ENCODE data around the gene FASTKD2.
A peak's percentile ranks its signal among the peaks of the same experiment; 100 is the strongest.

FASTKD2 gene

DNA sequence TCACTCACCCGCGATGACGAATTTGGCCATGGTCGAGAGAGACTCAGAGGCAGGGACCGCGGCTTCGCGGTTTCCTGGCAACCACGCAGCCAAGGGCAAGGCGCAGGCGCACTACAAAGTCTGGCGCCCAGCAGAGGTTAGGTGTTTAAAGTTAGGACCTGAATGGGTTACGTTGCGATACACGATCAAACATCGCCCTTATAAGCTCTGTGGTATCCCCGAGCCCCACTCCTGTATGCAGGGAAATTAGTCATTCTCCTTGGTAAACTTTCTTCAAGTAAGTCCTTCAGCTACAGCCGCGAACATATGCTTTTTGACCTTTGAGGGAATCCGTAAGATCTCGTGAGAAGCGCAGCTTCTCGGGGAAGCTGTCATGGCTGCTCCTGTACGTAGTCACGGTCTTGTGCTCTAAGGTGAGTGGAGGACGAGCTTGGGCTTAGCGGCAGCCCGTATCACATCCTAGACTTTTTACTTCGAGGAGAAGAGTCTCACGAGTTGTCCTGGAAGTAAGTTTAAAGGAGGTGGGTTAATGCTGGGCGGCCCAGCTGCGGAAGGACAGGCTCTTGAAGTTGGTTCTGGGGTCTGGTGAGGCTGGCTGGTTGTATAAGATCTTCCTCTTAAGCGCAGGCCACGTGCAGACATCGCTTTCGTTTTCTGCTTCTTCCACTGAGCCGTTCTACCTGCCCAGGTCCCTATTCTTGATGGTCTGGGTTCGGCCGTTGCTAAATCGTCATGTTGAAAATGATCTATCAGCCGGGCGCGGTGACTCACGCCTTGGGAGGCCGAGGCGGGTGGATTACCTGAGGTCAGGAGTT is at the start of gene FASTKD2, which contains the start of gene MDH1B:
Gene FASTKD2 (plus strand): TSS at position 365 of the 815 bp plus-strand sequence. CDS start 1,088 bp downstream, outside the sequence.
Gene MDH1B (minus strand): TSS at position 87 of the 815 bp plus-strand sequence. CDS start 57 bp downstream, at position 30.
- DNase-seq (ENCODE audit: low read depth) = peak; percentile 69

DNA sequence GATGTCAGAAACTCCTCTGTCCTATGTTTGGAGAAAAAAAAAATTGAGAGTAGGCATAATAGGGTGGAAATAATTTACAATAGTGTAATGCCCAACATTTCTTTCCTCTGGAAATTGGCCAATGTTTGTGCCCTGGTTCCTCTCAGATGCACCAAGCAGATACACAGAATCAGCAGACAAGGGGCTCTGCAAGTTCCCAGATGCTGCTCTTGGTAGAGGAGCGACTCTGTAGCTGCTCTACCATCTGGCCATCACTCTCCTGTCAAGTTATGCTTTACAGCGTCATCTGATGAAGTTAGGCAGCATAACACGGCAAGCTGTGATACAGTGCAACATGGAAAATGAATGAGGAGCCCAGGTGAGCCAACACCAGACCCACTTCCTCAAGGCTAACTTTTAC is 48.8 kb upstream of the FASTKD2 start:
- no peak for DNase-seq (ENCODE audit: low read depth)

DNA sequence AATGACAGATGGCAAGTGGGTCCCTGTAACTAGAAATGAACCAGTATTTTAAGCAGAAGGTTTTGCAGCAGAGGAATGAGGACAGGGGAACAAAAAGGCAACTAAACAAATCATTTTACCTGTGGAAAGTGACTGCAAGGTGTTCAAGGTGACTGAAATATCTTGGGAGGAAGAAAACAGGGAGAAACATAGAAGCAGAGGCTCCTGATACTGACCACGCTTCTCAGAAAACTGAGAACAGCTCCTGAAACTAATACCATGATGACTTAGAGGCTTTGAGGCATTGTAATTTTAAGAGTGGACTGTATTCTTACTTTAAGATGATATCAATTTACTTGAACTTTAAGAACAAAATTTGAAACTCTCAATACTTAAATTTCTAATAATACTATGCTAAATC is 47.1 kb upstream of the FASTKD2 start, which contains the start of gene DYTN:
Gene DYTN (minus strand): TSS at position 101 of the 400 bp plus-strand sequence. CDS start 117 bp downstream, outside the sequence.
- no peak for DNase-seq (ENCODE audit: low read depth)

DNA sequence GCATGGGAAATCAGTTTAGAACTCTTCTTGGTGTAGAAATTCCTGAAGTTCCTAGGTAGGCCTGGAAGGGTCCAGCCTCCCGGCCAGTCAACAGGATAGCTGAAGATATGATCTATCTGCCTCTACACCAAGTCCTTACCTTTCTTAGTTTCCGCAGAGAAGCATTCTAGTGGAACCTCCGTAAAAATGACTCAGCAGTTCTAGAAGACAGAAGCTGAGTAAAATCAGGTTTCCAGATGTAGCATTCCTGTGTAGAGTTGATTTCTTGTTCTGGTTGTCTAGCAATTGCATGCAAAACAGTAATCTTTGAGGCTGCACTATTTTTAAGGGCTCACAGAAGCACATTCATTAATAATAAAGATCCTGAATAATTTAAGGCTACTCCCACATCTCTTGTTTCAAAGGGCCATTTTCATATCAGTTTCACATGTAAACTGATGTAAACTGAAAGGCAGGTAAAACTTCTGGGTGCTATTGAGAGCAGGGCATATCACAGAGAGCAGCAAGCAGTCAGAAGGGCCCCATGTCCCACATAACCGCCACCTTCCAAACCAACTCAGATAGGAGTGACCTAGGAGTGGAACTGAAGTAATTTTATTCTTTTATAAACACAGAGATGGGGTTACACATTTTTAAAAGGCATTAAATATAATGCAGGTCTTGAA is 44.0 kb upstream of the FASTKD2 start:
- DNase-seq (ENCODE audit: low read depth) = no peak

DNA sequence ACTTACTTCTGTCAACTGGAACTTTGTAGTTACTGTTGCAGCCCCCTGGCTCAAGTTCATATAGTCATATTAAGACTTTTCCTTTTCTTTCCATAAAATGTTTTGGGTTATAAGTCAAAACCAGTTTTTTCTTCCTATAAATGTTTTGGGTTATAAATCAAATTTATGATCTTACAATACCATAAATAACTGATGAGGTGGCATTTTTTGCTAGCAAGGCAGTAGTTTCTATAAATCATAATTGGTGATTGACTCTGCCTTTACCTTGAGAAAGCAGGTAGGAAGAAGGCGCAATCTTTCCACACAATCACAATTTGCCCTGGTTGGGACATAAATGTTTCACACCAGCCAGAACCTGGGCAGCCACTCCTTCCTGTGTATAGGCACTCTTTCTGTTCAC is 42.1 kb upstream of the FASTKD2 start:
- no peak for DNase-seq (ENCODE audit: low read depth)

DNA sequence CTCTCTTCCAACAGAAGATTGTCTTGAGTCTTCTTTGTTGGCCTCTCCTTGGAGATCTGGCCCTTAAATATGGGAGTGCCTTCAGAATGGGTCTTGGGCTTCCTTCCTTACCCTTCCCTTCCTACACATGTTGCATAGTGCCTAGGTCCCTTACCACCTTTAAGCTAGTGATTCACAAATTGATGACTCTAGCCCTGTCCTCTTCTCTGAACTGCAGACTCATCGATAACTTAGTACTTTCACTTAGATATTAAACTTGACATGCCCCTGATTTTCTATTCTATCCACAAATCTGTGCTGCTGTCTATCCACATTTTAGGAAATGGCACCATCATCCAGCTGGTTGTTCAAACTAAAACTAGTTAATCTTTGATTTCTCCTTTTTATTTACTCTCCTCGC is 38.1 kb upstream of the FASTKD2 start:
- no peak for DNase-seq (ENCODE audit: low read depth)

DNA sequence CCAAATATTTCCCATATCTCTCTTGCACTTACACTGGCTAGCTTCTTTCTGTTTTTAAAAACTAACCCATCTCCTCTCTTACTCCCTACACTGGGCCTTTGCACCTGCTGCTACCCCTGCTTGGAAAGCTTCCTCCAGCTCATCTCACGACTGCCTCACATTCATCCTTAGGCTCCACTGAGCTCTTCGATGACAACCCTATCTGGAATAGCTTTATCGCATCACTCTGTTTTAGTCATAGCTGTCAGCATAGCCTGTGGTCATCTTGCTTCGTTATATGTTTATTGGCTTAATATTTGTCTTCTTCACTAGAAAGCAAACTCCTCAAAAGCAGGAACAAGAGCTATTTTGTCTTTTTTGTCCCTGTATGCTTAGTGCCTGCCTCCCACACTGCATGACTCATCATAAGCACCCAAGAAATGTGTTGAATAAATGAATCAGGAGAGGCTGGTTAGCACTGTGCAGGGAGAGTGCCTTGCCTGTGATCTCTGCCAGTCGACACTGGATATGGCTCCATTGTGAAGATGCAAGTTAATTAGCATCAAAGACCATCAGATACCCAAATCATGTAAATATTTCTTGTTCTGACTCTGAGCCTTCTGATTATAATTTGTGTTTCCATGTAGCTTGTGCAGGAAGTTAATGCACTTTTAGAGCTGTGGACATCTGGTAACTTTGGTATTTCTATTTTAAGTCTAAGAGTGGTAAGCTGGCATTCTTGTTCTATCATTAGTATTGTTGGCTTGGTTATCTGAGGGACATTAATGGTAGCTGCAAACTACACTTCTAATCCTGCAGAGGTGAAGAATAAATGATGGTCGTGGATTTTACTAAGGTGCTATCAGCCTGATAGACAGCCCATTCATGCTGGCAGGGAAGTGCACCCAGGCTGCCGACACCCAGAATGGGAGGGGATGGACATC is 36.9 kb upstream of the FASTKD2 start:
- DNase-seq (ENCODE audit: low read depth) = no peak

DNA sequence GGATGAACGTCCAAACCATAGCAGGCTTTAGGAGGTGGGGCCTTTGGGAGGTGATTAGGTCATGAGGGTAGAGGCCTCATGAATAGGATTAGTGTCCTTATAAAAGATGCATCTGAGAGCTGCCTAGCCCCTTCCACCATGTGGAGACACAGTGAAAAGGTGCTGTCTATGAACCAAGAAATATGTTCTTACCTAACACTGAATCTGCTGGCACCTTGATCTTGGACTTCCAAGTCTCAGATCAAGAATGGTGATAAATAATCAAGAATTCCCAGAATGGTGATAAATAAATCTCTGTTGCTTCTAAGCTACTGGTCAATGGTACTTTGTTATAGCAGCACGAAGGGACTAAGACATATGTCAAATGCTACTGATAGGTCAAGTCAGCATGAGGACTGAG is 32.1 kb upstream of the FASTKD2 start:
- DNase-seq (ENCODE audit: low read depth) = no peak

DNA sequence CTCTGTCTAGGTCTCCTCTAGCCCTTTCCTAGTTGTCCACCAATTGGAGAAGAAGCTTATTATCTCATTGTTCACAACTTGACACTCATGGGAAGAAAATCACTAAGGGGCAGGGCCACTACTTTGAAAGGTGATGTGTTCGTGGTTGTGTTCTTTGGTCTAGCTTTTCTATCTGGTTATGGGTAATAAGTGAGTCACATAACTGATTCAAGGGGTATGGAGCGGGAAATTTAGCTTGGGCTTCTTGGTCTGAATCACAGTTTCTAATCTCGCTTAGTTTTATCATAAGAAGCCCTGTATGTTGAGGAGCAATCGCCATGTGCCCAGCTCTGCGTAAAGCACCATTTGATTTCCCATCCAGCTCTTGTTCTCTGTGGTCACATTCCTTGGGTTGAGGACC is 28.5 kb upstream of the FASTKD2 start:
- DNase-seq (ENCODE audit: low read depth) = no peak

DNA sequence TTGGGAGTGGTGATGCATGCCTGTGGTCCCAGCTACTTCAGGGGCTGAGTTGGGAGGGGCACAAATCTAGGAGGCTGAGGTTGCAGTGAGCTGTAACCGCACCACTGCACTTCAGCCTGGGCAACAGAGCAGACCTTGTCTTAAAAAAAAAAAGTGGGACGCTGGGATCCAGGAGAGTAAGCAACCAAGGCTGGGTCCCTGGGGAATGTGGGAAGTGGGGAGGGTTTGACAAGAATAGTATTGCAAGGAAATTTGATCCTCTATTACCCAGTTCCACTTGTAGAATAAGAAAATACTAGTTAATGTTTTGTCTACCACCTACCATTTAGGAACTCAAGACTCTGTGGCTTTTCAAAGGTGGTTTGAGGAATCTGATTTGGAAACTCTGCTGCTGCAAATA is 26.1 kb upstream of the FASTKD2 start:
- DNase-seq (ENCODE audit: low read depth) = no peak

DNA sequence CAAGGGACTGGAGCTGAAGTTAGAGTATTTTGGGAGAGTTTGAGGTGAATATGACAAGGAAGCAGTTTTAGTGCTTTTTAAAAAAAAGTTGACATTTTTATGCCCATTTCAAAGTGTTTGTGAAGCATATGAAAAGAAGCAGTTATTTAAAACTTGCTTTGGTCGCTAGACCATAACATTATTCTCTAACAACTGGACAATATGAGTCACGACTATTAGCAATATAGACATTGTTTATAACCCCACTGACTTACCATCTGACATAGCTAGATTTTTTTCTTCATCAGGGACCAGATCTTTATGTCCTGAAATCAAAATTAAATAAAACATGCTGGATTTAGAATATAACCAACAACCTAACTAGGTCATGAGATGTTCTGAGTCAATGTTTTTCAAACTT is 24.6 kb upstream of the FASTKD2 start:
- no peak for DNase-seq (ENCODE audit: low read depth)

DNA sequence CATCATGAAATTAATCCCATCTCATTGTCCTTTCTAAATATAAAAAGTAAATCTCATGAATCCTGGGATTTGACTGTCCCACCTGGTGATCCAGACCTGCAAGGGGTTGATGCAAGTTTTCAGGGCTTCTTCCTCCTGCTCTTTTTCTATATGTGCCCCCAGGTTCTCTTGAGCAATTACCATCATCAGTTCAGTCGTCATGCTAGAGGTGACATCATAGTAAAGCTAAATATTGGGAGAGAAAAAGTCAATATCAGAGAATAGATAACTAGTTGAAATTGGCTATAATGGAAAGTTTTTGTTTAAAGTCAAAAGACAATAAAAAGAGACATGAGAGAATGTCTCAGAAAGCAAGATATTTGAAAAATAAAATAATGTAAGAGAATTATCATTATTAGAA is 8.6 kb upstream of the FASTKD2 start:
- no peak for DNase-seq (ENCODE audit: low read depth)

DNA sequence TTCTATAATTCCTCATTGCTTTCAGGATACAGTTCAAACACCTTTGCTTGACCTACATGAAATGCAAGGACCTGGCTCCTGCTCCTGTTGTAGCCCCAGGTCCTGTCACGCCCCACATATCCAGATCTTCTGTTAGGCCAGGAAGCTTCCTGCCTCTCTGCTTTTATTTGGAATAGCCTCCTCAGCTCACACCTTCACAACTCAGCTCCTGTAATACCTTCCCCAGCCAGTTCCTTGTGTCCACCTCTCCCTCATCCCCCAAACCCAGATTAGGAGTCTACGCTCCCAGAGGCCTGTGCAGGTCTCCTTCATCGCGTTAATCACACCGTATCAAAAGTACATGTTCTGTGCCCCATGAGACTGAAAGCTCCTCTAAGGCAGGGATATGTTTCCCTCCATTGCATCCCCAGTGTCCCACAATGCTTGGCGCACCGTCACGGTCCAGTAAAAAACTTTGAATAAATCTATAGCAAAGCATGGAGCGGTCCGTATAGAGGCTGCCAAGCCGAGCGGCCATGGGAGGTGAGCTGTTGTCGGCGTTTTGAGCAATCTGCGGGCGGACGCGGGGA is 649 bp upstream of the FASTKD2 start:
- no peak for DNase-seq (ENCODE audit: low read depth)

DNA sequence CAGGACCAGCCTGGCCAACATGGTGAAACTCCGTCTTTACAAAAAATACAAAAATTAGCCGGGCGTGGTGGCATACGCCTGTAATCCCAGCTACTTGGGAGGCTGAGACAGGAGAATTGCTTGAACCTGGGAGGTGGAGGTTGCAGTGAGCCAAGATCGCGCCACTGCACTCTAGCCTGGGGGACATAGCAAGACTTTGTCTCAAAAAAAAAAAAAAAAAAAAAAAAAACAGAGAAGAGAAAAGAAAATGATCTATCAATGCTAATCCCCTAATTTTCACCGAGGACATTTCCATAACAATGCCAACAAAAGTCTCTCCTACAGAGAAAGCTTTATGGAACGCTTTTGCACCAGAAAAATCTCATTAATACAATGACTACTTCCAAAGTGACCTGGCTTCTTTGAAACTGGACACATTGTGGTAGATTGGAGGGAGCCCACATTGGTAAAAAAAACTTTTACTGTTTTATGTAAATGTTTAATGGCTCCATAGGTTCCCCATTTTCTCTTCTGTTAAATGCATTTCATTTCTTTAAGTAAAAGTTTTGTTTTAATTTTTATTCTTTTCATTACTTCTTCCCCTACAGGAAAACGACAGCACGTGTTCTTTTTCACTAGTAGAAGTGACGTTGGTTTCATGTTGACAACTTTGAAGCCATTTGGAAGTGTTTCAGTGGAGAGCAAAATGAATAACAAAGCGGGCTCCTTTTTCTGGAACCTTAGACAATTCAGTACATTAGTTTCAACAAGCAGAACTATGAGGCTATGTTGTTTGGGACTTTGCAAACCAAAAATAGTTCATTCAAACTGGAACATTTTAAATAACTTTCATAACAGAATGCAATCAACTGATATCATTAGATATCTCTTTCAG is 888 bp downstream of the FASTKD2 start:
- DNase-seq (ENCODE audit: low read depth) = no peak

DNA sequence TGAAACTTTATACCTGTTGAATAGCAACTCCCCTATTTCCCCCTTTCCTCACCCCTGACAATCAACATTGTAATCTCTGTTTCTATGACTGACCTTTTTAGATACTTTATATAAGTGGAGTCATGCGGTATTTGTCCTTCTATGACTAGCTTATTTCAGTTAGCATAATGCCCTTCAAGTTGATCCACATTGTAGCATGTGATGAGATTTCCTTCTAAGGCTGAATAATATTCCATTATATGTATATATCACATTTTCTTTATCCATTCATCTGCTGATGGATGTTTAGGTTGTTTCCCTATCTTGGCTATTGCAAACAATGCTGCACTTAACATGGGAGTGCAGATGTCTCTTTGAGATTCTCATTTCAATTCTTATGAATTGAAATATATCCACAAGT is 9.5 kb downstream of the FASTKD2 start:
- DNase-seq (ENCODE audit: low read depth) = no peak

DNA sequence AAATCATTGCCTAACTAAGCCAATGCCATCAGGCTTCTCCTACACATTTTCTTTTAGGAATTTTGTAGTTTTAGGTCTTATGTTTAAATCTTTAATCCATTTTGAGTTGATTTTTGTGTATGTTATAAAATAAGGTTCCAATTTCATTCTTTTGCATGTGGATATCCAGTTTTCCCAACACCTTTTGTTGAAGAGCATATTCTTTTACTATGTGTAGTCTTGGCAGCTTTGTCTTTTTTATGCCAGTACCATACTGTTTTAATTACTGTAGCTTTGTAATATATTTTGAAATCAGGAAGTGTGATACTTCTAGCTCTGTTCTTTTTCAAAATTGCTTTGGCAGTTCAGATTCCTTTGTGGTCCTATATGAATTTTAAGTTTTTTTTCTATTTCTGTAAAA is 11.0 kb downstream of the FASTKD2 start:
- no peak for DNase-seq (ENCODE audit: low read depth)

DNA sequence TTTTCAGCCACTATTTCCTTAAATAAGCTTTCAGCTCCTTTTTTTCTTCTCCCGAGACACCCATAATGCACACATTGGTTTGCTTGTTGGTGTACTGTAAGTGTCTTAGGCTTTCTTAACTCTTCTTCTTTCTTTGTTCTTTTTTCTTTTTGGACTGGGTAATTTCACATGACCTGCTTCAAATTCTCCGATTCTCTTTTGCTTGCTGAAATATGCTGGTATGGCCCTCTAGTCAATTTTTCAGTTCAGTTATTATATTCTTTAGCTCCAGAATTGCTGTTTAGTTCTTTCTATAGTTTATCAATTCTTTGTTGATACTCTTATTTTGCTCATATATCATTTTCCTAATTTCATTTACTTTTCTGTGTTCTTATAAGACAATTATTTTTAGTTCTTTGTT is 15.3 kb downstream of the FASTKD2 start:
- DNase-seq (ENCODE audit: low read depth) = no peak

DNA sequence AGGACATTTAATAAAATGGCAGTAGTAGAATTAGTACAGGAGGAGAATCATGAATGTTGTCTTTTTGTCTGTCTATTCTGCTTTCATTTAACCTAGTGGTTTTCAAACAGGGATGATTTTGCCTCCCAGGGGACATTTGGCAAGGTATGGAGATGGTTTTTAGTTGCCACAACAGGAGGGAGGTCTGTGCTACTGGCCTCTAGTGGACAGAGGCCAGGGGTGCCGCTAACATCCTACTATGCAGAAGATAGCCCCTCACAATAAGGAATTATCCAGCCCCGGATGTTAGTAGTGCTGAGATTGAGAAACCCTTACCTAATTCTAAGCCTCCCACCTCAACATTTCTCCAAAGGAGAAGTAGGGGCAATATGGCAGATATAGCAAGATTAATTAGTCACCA is 18.3 kb downstream of the FASTKD2 start:
- no peak for DNase-seq (ENCODE audit: low read depth)

DNA sequence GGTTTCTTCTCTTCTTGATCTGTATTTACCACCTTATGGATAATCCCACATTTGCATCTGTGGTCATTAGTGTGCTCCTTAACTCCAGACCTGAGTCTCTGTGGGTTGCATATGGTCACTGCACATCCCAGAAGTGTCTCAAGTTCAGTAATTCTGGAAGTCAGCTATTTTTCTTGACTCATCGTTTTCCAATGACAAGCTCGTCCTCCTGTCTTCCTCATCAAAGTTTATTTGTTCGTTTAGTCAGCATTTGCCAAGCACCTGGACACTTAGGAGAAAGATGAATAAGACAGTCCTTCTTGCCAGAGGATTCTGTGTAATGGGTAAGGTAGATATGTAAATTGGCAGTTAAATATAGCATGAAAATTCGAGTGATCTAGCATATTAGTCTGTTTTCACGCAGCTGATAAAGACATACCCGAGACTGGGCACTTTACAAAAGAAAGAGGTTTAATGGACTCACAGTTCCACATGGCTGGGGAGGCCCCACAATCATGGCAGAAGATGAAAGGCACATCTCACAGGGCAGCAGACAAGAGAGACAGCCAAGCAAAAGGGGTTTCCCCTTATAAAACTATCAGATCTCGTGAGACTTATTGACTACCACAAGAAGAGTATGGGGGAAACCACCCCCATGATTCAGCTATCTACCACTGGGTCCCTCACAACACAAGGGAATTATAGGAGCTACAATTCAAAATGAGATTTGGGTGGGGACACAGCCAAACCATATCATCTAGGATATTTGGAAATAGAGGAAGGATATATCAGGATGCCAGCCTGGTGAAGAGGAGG is 19.4 kb downstream of the FASTKD2 start:
- no peak for DNase-seq (ENCODE audit: low read depth)

DNA sequence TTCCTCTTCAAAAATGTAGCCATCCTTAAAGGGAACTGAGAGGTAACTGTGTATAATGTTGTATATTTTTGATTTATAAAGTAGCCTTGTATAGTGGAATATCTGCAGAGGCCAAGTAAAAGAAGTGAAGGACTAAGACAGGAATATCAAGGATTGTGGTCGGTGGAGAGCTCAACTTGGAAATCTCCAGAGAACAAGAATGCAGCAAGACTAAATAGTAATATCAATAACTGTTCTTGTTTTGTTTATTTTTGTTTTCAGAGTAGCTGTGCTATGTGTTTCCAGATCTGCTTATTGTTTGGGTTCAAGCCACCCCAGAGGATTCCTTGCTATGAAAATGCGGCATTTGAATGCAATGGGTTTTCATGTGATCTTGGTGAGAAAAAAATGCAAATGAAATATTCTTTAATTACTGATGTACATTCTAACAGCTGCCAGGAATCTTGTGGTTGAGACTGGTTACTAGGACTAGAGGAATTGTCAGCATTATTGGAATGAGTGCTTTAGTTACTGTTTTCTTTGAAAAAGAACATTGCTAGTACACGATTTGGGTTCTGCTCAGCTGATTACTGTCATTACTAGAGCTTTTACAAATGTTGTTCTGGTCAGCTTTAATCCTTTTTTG is 25.0 kb downstream of the FASTKD2 start:
- no peak for DNase-seq (ENCODE audit: low read depth)
